CD4-positive, alpha-beta T cell treated with Interleukin-15 for 4 hours (primary cell): ENCODE data around the gene MLF1.
"Not testable (repeated sequence)": the region's sequence is repeated elsewhere in the genome, so short reads cannot be mapped to it uniquely, and the experiment has no call there.

Source experiments
- DNase-seq: peaks from one replicate; pipeline ENCODE4 v3.0.0-alpha.2; 2020; ENCODE audit warnings: low spot score

Gene MLF1

GRCh38 chr3:158570999-158571702, at the start of gene MLF1:
MLF1 (plus strand) TSS chr3:158571194; CDS start chr3:158571301, 107 bp downstream.
- peak; percentile 88 for DNase-seq

- DNase-seq: no peak
Measured at GRCh38 chr3:158522221-158523136, 48.5 kb upstream of the MLF1 start.

- DNase-seq: no peak
Measured at GRCh38 chr3:158528076-158528674, 42.8 kb upstream of the MLF1 start.

- DNase-seq: no peak
Measured at GRCh38 chr3:158531334-158531733, 39.7 kb upstream of the MLF1 start.

DNA sequence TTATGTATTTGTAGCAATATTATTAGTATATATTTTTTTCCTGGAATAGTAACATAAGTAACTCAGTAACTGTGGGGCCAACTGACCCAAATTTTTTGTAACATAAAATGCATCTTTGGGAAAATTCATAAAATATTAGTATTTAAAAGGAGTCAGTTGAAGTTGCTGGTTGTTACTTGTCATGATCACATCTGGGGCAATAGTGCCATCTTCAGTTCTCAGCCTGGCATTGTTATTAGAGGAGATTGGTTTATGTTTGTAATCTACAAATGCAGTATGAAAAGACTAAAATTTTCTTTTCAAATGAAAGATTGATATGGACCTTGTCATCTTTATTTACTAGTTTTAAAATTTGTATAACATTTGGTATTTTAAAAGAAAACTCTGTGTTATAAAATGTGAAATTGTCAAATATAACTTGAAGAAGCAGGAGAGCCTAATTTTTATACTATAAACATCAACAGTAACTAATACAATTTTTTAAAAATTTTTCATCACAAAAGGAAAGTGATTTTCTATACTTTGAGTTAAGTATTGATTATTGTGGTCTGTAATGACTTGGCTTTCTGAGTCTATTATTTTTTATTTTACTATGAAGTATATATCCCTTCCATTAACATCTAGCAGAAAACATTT, 38.8 kb upstream of the MLF1 start:
- DNase-seq: peak; percentile 9

- no peak for DNase-seq
Measured at GRCh38 chr3:158535918-158536317, 35.1 kb upstream of the MLF1 start.

DNA sequence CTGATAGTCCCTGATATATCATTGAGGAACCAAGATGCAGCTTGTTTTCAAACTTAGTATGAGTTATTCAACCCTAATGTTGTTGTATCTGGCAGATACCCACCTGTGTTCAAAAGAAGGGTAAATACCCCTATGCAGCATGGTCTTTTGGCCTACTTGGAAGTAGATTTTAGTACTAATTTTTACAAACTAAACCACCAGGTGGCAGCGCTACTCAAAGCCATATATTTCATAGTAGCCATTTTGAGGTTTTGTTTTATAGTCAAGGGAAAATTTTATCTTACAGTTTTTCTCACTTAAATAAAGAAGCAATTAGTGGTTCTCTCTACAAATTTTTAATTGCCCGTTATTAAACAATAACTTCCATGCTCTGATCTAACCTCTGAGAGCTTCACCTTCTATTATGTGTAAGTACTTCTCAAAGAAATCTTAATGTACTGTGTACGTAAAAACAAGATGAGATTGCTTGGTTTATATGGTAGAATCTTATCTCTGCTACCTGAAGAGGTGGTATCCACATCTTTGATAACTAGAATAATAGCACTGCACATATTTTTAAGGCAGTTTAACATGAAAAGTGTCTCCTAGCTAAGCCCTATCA, 31.5 kb upstream of the MLF1 start:
- DNase-seq: peak; percentile 53

DNA sequence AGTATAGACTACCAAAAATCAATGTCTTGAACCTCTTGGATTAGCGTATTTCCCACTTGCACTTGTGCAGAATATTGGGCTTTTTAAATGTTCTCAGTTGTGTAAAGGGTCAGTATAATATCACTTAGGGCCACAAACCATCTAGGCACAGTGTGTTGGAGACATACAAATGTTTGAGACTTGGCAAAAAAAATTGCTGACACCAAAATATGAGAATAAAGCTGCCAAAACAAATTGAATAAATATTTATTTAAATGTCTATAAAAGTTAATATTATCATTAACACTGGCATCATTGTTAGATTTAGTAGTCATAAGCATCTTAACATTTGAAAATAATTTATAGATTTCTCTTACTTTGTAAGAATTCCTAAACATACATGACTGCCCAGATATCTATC, 30.9 kb upstream of the MLF1 start:
- DNase-seq: no peak

DNA sequence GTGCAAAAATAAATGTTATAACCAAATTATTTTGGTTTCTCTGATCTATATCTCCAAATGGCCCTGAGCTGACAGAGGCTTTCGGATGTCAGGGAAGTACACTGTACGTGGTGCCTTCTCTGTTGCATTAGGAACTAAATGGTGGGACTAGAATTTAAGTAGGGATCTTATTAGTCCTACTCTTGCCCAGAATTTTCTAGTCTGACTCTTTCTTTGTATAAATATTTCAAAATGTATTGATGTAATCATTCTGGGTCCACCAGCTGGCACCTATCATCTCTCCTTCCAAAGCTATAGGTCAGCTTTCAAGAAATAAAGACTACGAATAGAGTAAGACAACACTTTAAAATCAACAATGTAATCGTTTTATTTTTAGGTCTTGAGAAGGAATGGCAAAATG, 22.3 kb upstream of the MLF1 start:
- no peak for DNase-seq

DNA sequence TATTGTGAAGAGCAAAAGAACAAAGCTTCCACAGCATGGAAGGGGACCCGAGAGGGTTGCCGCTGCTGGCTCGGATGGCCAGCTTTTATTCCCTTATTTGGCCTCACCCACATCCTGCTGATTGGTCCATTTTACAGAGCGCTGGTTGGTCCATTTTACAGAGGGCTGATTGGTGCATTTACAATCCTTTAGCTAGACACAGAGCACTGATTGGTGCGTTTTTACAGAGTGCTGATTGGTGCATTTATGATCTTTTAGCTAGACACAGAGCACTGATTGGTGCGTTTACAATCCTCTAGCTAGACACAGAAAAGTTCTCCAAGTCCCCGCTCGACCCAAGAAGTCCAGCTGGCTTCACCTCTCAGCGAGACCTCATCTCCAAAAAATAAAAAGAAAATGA, 21.1 kb upstream of the MLF1 start:
- DNase-seq: not testable (repeated sequence)

DNA sequence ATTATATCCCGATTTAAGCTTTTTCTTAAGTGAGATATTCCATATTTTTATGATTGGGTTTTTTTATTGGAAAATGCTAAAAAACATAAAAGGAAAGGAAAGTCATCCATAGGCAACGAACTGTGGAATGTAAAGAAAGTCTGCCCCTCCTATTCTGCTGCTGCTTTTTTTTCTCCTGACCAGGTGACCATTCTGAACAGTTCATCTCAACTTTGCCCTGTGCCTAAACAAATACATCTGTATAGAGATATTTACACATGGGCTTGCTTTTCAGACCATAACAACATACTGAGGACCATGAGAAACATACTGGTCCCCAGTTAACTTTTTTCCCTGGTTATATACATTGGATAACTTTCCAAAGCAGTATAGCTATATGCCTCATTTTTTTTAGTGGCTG, 18.9 kb upstream of the MLF1 start:
- no peak for DNase-seq

GRCh38 chr3:158559504-158559903, 11.5 kb upstream of the MLF1 start:
- no peak for DNase-seq

GRCh38 chr3:158560979-158561378, 10.0 kb upstream of the MLF1 start:
- no peak for DNase-seq

DNA sequence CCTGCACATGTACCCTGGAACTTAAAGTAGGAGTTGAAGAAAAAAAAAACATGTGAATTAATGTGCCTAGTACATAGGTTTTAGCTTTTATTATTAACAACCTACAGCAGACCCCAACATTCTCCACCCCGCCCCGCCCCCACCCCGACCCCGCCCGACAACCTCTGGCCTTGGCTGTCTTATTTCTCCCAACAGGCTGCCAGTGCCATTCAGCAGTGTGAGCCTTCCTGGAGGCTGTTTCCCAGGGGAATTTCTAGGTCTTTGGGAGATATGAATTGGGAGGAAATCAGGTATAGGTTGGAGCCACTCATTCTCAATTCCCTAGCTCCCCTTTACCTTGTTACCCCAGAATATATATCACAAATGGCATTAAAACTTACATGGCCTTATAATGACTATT, 8.3 kb upstream of the MLF1 start:
- no peak for DNase-seq

- no peak for DNase-seq
Measured at GRCh38 chr3:158563076-158563475, 7.9 kb upstream of the MLF1 start.

- DNase-seq: no peak
Measured at GRCh38 chr3:158565076-158565475, 5.9 kb upstream of the MLF1 start.

GRCh38 chr3:158568784-158569183, 2.2 kb upstream of the MLF1 start:
- no peak for DNase-seq

DNA sequence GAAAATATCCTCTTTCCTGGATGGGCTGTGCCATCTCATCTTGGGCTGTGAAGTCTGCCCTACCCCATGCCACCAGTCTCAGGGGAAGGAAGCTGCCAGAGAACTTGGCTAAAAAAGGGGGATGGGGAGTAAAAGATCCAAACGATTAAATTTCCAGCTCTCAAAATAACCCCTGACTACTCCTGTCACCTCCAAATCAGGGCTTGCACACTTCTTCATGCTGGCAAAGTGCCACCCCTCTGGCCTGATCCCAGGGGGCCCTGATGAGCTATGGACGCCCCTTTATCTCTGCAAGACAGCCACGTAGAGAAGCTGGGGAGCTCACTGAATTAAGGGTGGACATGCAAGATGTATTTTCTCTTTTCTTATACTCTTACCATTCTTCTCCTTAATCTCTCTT, 1.2 kb upstream of the MLF1 start:
- no peak for DNase-seq

- no peak for DNase-seq
Measured at GRCh38 chr3:158571969-158572765, 1.2 kb downstream of the MLF1 start.

DNA sequence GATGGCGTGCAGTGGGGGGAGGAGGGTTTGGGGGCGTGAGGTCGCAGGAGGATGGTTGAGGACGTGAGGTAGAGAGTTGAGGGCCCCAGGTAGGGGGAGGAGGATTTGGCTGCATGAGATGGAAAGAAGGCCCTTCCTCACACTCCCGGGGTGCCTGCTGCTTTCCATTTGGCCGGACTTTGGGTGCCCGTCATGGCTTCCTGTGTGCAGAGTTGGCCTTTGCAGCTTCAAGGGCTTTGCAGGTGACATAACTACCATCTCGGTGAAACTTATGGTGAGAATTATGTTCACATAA, 1.7 kb downstream of the MLF1 start:
- no peak for DNase-seq

DNA sequence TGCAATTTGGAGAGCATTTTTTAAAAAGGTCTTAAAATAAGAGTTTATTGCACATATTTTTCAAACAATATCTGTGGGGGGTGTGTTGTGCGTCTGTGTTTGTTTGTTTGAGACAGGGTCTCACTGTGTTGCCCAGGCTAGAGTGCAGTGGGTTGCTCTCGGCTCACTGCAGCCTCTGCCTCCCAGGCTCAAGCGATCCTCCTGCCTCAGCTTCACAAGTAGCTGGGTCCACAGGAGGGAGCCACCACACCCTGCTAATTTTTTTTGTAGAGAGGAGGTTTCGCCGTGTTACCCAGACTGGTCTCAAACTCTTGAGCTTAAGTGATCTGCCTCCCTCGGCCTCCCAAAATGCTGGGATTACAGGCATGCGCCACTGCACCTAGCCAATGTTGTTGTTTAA, 2.7 kb downstream of the MLF1 start:
- no peak for DNase-seq
